Fibroblast of the aortic adventitia (primary cell): ENCODE measurements around the gene CRABP2. TPM values are rescaled to one million over a fixed set of nuclear protein-coding genes. Genes with fewer than 3 reads are reported as not detected.

Experiments used
- DNase-seq: peaks from one replicate; pipeline ENCODE4 v3.0.0-alpha.2; 2010; ENCODE audit warnings: low read depth
- H3K4me3 ChIP-seq: 2 replicates; pipeline ENCODE4 v1.5.1; 2011; ENCODE audit warnings: low read depth, mild to moderate bottlenecking, control low read depth, low read length, moderate library complexity
- CTCF ChIP-seq: IDR thresholded peaks from 2 replicates; pipeline ENCODE4 v1.5.1; 2011; ENCODE audit warnings: mild to moderate bottlenecking, low read length, control low read depth, inconsistent platforms; ENCODE audit not compliant: insufficient read depth
- total RNA-seq: library from RNA; depleted of rRNA; stranded (reverse); fragments of >200 nt; gene quantifications from 2 replicates; pipeline ENCODE4 v1.2.3, GENCODE V29; 2012; ENCODE audit warnings: low replicate concordance

CRABP2 gene
- total RNA-seq, 1 donor: 62.7 TPM

GRCh38 chr1:156709031-156709430, 3.6 kb upstream of the CRABP2 start:
- no peak overlapping the region for H3K4me3 ChIP-seq
- no peak for TF ChIP-seq CTCF
- DNase-seq: no peak

- H3K4me3 ChIP-seq: no peak overlapping the region
- no peak for DNase-seq
- no peak for TF ChIP-seq CTCF
Measured at GRCh38 chr1:156708218-156708661, 2.9 kb upstream of the CRABP2 start.

DNA sequence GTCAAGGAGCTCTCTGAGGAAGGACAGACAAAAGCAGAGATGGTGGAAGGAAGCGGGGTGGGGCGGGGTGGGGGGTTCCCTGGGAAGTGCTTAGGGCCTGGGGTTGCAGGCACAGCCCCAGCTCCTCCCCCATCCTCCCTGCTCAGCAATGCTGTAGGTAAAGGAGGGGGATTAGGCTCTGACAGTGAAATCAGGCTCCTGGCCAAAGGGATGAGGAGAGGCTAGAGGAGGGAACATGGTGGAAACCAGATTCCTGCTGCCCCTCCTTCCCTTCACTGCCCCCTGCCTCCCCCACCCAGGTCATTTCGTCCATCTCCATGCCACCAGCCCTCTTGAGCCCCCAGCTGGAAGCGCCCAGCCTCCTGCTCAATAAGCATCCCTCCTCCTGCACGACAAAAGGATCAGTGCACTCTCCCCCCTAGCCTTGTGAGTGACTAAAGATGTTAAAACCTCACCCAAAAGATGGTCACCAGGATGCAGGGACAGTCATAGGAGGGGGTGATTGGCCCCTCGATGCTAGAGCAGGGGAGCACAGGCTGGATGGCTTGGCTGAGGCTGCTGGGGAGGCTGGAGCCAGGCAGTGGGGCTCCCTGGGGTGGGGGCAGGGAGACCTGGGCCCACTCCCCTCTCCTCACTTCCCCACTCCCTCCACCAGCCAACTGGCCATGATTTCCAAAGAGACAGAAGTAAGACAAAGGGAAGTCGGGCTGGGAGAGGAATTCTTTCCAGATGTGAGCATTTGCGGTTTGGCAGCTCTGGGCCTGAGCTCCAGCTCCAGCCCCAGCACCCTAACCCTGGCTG, 2.2 kb upstream of the CRABP2 start:
- TF ChIP-seq CTCF: no peak
- DNase-seq: peak; percentile 77
- H3K4me3 ChIP-seq: peak overlapping the region; percentile 17

GRCh38 chr1:156706657-156707416, 1.5 kb upstream of the CRABP2 start:
- peak overlapping the region; percentile 79 for H3K4me3 ChIP-seq
- DNase-seq: peak; percentile 85

GRCh38 chr1:156705918-156706656, 704 bp upstream of the CRABP2 start:
- DNase-seq: peak; percentile 73
- peak overlapping the region; percentile 79 for H3K4me3 ChIP-seq
- TF ChIP-seq CTCF: peak; percentile 78

More at GRCh38 chr1:156706657-156707416, 1.5 kb upstream of the CRABP2 start:
- no peak for TF ChIP-seq CTCF

DNA sequence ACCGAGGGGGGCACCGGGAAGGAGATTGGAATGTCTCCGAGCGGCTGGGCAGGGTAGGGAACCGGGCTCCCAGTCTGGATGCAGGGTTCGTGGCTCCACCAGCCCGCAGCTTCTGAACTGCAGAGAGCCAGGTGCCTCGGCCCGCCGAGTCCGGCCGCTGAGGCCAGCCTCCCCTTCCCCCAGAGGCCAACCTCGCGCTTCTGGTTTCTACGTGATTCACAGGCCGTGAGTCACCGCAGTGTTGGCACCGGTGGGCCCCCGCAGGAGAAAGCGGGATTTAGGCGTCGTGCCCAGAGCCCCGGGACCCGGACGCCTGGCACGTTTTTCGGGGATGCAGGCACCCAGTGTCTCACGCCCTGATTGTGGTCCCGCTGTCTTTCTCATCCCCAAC, 458 bp downstream of the CRABP2 start:
- DNase-seq: peak; percentile 75
- no peak for TF ChIP-seq CTCF
- H3K4me3 ChIP-seq: peak overlapping the region; percentile 79
